IMR-90 (cell line): ENCODE measurements around the gene TCF19. TPM values are rescaled to one million over a fixed set of nuclear protein-coding genes. Genes with fewer than 3 reads are reported as not detected.

Experiments
- ATAC-seq: fragments of 200-7000 bp; cut with Tn5 transposase; 2 replicates; pipeline ENCODE4 v1.9.1; 2020; ENCODE audit warnings: low read depth, mild to moderate bottlenecking, moderate library complexity
- BruUV-seq: library from RNA; stranded (reverse); fragments of 400-500 nt; replicated peaks from 2 replicates; lab custom pipeline; 2021; lab: Mats Ljungman, UMichigan
- CTCF ChIA-PET: fragments of 300-600 bp; formaldehyde crosslinking; extraction: SDS; loops from one replicate; lab custom pipeline; 2021; ENCODE audit warnings: antibody characterized with exemption; lab: Yijun Ruan, JAX
- POLR2A ChIA-PET: fragments of 300-600 bp; sonication (Branson Sonifier 250); formaldehyde crosslinking; loops from one replicate; lab custom pipeline; 2022; ENCODE audit warnings: antibody characterized with exemption; ENCODE audit not compliant: unreplicated experiment; lab: Charles Lee
- DNase-seq: peaks from one replicate; pipeline ENCODE4 v3.0.0; 2013
- H2AFZ ChIP-seq: replicated peaks from 2 replicates; pipeline ENCODE3; 2013; ENCODE audit warnings: low read length, mild to moderate bottlenecking; ENCODE audit not compliant: poor library complexity
- H2AK5ac ChIP-seq: 2 replicates; pipeline ENCODE4 v1.6.1; 2013; ENCODE audit warnings: low read depth, low read length, inconsistent platforms
- H2AK9ac ChIP-seq: replicated peaks from 2 replicates; pipeline ENCODE3; 2013; ENCODE audit warnings: mild to moderate bottlenecking, low read depth, low read length, moderate library complexity; ENCODE audit not compliant: poor library complexity
- H2BK120ac ChIP-seq: 2 replicates; pipeline ENCODE4 v1.6.1; 2013; ENCODE audit warnings: low read depth, low read length, inconsistent platforms
- H2BK15ac ChIP-seq: 3 replicates; pipeline ENCODE4 v1.6.1; 2013; ENCODE audit warnings: low read depth, low read length, inconsistent platforms
- H2BK20ac ChIP-seq: 2 replicates; pipeline ENCODE4 v1.6.1; 2013; ENCODE audit warnings: low read depth, mild to moderate bottlenecking, inconsistent platforms, low read length, moderate library complexity
- H2BK5ac ChIP-seq: 2 replicates; pipeline ENCODE4 v1.6.1; 2013; ENCODE audit warnings: mild to moderate bottlenecking, low read depth, low read length, inconsistent platforms; ENCODE audit not compliant: poor library complexity, severe bottlenecking
- H3K14ac ChIP-seq: replicated peaks from 2 replicates; pipeline ENCODE4 v1.6.1; 2013; ENCODE audit warnings: low read depth, low read length, inconsistent platforms
- H3K18ac ChIP-seq: 2 replicates; pipeline ENCODE4 v1.6.1; 2013; ENCODE audit warnings: low read depth, low read length, control low read depth
- H3K23ac ChIP-seq: 2 replicates; pipeline ENCODE4 v1.6.1; 2013; ENCODE audit warnings: low read depth, low read length, inconsistent platforms
- H3K27ac ChIP-seq: 2 replicates; pipeline ENCODE4 v1.5.1; 2013; ENCODE audit warnings: mild to moderate bottlenecking, control low read depth, low read length; ENCODE audit not compliant: insufficient read depth
- H3K27me3 ChIP-seq: 2 replicates; pipeline ENCODE4 v1.6.1; 2013; ENCODE audit warnings: low read length; ENCODE audit not compliant: control insufficient read depth, insufficient read depth
- H3K36me3 ChIP-seq: 2 replicates; pipeline ENCODE4 v1.6.1; 2013; ENCODE audit warnings: low read length, mixed read lengths; ENCODE audit not compliant: control insufficient read depth, insufficient read depth
- H3K4ac ChIP-seq: 2 replicates; pipeline ENCODE4 v1.6.1; 2013; ENCODE audit warnings: low read depth, low read length, inconsistent platforms
- H3K4me1 ChIP-seq: 2 replicates; pipeline ENCODE4 v1.6.1; 2013; ENCODE audit warnings: low read length, mixed read lengths; ENCODE audit not compliant: control insufficient read depth, insufficient read depth
- H3K4me2 ChIP-seq: 2 replicates; pipeline ENCODE4 v1.6.1; 2013; ENCODE audit warnings: low read depth, mild to moderate bottlenecking, control low read depth, low read length, moderate library complexity
- H3K4me3 ChIP-seq: 2 replicates; pipeline ENCODE4 v1.5.1; 2013; ENCODE audit warnings: low read depth, mild to moderate bottlenecking, control low read depth, low read length, moderate library complexity; ENCODE audit not compliant: insufficient read depth
- H3K56ac ChIP-seq: 2 replicates; pipeline ENCODE4 v1.6.1; 2013; ENCODE audit warnings: low read length, inconsistent platforms; ENCODE audit not compliant: insufficient read depth; ENCODE audit errors: extremely low read depth
- H3K79me1 ChIP-seq, 2 experiments: 2 replicates each; pipeline ENCODE4 v1.6.1; 2013; ENCODE audit warnings: low read length in 2 of 2, inconsistent platforms in 1 of 2, low read depth in 1 of 2
- H3K9ac ChIP-seq: 2 replicates; pipeline ENCODE4 v1.6.1; 2013; ENCODE audit warnings: low read depth, low read length, control low read depth
- H3K9me1 ChIP-seq: 2 replicates; pipeline ENCODE4 v1.6.1; 2013; ENCODE audit warnings: low read length, inconsistent platforms; ENCODE audit not compliant: insufficient read depth
- H3K9me3 ChIP-seq: 2 replicates; pipeline ENCODE4 v1.6.1; 2013; ENCODE audit warnings: low read length; ENCODE audit not compliant: control insufficient read depth, insufficient read depth
- H4K20me1 ChIP-seq: 2 replicates; pipeline ENCODE4 v1.6.1; 2013; ENCODE audit warnings: low read length, inconsistent platforms; ENCODE audit not compliant: insufficient read depth
- H4K5ac ChIP-seq: 2 replicates; pipeline ENCODE4 v1.6.1; 2013; ENCODE audit warnings: mild to moderate bottlenecking, low read depth, low read length, control low read depth
- H4K8ac ChIP-seq, 2 experiments: 2 replicates each; pipeline ENCODE4 v1.6.1; 2013; ENCODE audit warnings: low read depth in 2 of 2, low read length in 2 of 2, control low read depth in 1 of 2, inconsistent platforms in 1 of 2
- H4K91ac ChIP-seq: 2 replicates; pipeline ENCODE4 v1.6.1; 2013; ENCODE audit warnings: low read depth, low read length, inconsistent platforms; ENCODE audit not compliant: insufficient read depth
- BHLHE40 ChIP-seq: fragments of 150-350 bp; IDR thresholded peaks from 2 replicates; pipeline ENCODE4 v1.6.1; 2016; ENCODE audit warnings: mild to moderate bottlenecking, low read depth, low read length
- CTCF ChIP-seq: conservative IDR thresholded peaks from 2 replicates; pipeline ENCODE4 v1.5.1; 2012; ENCODE audit warnings: mild to moderate bottlenecking, low read depth, low read length, improper control_type of control experiment
- FOS ChIP-seq: fragments of 150-350 bp; IDR thresholded peaks from 2 replicates; pipeline ENCODE4 v1.6.1; 2016; ENCODE audit warnings: low read depth, low read length
- RAD21 ChIP-seq: IDR thresholded peaks from 2 replicates; pipeline ENCODE4 v1.6.1; 2012; ENCODE audit warnings: low read length, improper control_type of control experiment
- WGBS, 2 experiments: methylation state at CpG; one replicate each; pipeline versions ENCODE4 v1.1.5 to v1.1.7; 2013; ENCODE audit warnings: missing lambda C conversion rate in 2 of 2; ENCODE audit not compliant: insufficient read length in 1 of 2; ENCODE audit errors: extremely low coverage in 2 of 2; 5-methylcytosine and 5-hydroxymethylcytosine counted together
- dilution Hi-C: fragments of 300-500 bp; cut with HindIII; formaldehyde crosslinking; loops from one replicate; pipeline ENCODE4 v1.14.3; 2018; ENCODE audit warnings: low sequenced_read_pairs; ENCODE audit not compliant: unreplicated experiment
- in situ Hi-C: fragments of 300-500 bp; cut with MboI; formaldehyde crosslinking; loops from 3 replicates; pipeline ENCODE4 v1.14.3; 2019; ENCODE audit warnings: low sequenced_read_pairs, inconsistent platforms, mixed read lengths
- intact Hi-C: fragments of 100-400 bp; cut with micrococcal nuclease; formaldehyde crosslinking; loops from 2 replicates; pipeline ENCODE4 v1.10.0; 2022
- polyA plus RNA-seq, 3 experiments: library from polyadenylated mRNA; depleted of rRNA; stranded (reverse); fragments of >200 nt; gene quantifications; 2 replicates each; pipeline ENCODE4 v1.2.3, GENCODE V29; 2012; ENCODE audit warnings: low replicate concordance in 1 of 3
- total RNA-seq: library from RNA; depleted of rRNA; stranded (reverse); fragments of >200 nt; gene quantifications from 2 replicates; pipeline ENCODE4 v1.2.3, GENCODE V29; 2012

The TCF19 gene
- total and polyA plus RNA-seq, 2 of the 4 experiments (the other 2 are of a cell fraction), result 13.1 to 14.2 TPM

- dilution Hi-C loops, result no loop called here
- Histone ChIP-seq H2BK15ac (0 out of 3 replicates have a peak overlapping the region, but pooled peaks have one; percentile 25), H2AK9ac (no peak overlapping the region), H2AK5ac (no peak overlapping the region), H2BK120ac (peak overlapping the region; percentile 32; the same call in 1 of the 2 replicates), H4K8ac (peak overlapping the region in 1 of 2 experiments; percentile 72; a peak in 3 of 4 replicates), H3K9me1 (peaks cover 11% of the 10 kb centered on the region; the same call in 1 of the 2 replicates), H2AFZ (peak overlapping the region; percentile 81), H4K20me1 (no peaks in the 10 kb centered on the region), H3K27ac (no peak overlapping the region), H3K79me1 (no peaks in the 10 kb centered on the region), H4K91ac (peak overlapping the region; percentile 23; the same call in 1 of the 2 replicates), H3K4ac (peak overlapping the region; percentile 50), H2BK20ac (no peak overlapping the region), H3K9me3 (no peaks in the 10 kb centered on the region), H3K4me2 (no peak overlapping the region), H2BK5ac (no peak overlapping the region), H3K27me3 (no peaks in the 10 kb centered on the region), H3K4me3 (no peak overlapping the region), H4K5ac (no peak overlapping the region), H3K4me1 (peaks cover 8% of the 10 kb centered on the region), H3K56ac (no peak overlapping the region), H3K23ac (no peak overlapping the region; the same call in 1 of the 2 replicates), H3K14ac (no peak overlapping the region; the same call in 1 of the 2 replicates), H3K9ac (no peak overlapping the region), H3K18ac (no peak overlapping the region), H3K36me3 (no peaks in the 10 kb centered on the region)
- no TSS peak for BruUV-seq
- WGBS, 2 experiments, result no CpG with 5 or more reads among the region's 3 CpGs
- peak; percentile 69 for DNase-seq
- TF ChIP-seq BHLHE40 (no peak), CTCF (no peak), FOS (no peak), RAD21 (no peak)
- POLR2A ChIA-PET, result no interaction called here
- peak; percentile 83 for ATAC-seq
- CTCF ChIA-PET, result interaction anchor here (0.5 kb wide), 1 partner anchor 311 kb away, joined by 3 read pairs; no protein-coding TSS in a partner anchor
- intact Hi-C loops, result no loop called here
- in situ Hi-C loops, result no loop called here
Observed at GRCh38 chr6:31175971-31176370, 17.6 kb downstream of the TCF19 start.
